GM21786 (cell line): ENCODE measurements around the gene ORAI2.

Experiments used
- ATAC-seq: cut with Tn5 transposase; IDR thresholded peaks from one replicate; pipeline ENCODE4 v1.9.1; 2021; ENCODE audit not compliant: unreplicated experiment

ORAI2 gene

DNA sequence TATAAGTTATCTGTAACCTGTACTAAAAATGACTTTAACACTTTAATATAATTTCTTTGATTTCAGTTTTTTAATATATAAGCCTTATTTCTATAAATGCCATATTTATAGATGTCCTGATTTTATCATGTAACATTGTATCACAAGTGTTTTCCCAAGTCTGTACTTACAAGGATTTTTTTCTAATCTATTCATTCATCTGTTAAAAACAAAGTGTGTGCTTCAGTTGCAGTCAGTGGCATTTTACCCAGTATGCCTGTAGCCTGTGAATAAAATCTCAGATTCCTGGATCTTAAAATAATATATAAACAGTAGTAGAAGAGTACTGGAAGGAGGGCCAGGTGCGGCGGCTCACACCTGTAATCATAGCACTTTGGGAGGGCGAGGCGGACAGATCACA, 19.8 kb upstream of the ORAI2 start:
- no peak for ATAC-seq

DNA sequence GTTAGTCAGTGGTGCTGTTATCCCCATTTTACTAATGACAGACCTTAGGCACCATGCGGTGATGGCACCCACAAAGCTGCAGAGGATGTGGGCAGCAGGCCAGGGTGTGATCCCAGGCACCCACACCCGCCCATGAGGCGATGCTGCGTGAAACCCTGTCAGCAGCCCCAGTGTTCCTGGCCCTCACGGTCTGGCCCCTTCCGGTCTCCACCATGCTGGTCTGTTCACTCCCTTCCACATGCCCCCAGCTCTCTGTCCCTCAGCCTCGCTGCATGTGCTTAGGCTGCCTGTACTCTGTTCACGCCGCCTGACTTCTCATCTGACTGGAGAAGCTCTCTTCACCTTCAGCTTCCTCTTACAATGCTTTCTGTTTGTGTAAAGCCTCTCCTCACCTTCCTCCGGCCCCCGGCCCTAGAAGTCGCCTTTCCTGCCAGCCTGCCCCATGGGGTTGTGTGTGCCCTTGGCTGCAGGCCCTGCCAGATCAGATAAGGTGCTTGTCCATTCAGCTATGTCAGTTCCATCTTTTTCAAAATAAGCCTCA, 17.6 kb upstream of the ORAI2 start:
- no peak for ATAC-seq

DNA sequence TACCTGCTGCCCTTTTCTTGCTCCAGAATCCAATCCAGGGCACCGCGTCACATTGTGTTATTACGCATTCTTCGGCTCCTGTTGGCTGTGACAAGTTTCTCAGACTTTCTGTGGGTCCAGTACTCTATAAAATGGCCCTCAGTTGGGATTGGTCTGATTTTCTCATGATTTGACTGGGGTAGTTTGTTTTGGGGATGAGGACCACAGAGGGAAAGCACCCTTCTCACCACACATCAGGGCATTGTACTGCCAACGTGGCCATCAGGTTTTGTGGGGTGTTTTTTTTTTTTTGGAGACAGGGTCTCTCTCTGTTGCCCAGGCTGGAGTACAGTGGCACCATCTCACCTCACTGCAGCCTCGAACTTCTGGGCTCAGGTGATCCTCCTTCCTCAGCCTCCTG, 17.0 kb upstream of the ORAI2 start:
- ATAC-seq, result no peak

DNA sequence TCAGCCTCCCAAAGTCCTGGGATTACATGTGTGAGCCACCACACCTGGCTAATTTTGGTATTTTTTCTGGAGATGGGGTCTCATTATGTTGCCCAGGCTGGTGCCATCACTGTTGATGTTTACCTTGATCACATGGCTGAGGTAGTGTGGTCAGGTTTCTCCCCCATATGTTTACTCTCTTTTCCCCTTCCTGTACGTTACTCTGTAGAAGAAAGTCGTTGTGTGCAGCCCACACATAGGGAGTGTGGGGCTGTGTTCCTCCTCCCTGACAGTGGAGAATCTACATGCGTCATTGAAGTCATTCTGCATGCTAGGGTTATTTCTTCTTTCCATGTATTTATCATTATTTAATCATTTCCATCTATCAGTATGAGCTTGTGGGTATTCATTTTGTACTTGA, 16.3 kb upstream of the ORAI2 start:
- ATAC-seq, result no peak

DNA sequence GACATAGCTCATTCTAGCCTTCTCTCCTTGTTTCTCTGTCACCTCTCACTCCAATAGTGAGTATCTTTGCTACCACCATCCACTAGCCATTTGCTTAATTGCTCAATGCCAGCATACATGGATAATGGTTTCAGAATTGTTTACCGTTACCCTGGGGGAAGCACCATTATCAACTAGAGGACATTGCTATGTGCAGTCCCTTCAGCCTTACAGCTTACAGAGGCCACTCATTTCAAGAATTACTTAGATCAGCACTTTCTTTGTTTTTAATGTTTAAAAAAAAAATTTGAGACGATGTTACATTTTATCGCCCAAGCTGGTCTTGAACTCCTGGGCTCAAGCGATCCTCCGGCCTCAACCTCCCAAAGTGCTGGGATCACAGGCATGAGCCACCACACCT, 14.8 kb upstream of the ORAI2 start:
- no peak for ATAC-seq

DNA sequence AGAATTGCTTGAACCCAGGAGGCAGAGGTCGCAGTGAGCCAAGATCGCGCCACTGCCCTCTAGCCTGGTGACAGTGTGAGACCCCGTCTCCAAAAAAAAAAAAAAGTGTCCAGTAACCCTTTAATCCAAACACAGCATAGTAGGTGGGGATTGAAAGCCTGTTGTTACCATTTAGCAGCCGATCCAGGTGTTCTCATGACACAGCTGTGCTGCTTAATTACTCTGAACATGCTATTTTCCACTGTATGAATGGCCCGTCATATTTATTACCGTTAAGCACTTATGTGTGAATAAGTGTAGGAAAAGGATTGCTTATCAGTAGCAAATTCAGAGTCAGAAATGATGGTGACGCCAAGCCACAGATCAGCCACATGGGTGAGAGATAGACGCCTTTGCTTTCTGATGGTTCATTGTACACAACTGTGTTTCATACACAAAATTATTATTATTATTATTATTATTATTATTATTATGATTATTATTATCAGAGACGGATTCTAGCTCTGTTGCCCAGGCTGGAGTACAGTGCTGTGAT, 11.6 kb upstream of the ORAI2 start:
- no peak for ATAC-seq

DNA sequence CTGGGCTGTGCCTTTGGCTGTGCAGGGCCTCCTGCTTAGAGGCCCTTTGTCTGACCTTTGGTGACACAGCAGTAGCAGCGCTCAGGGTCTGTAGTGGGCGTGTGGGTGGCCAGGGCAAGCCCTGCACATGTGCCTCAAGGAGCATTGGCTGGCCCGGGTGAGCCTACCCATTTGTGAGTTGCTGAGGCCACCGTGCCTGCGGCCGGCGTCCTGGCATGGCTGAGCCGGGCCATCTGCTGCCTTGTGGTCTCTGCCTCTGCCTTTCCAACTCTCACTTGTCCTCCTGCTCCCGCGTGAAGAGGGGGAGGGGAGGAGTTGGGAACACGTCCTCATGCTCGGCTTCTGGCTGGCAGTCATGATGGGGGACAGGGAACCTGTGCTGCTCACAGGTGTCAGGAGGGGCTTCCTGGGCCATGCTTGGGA, 9.2 kb upstream of the ORAI2 start:
- no peak for ATAC-seq

DNA sequence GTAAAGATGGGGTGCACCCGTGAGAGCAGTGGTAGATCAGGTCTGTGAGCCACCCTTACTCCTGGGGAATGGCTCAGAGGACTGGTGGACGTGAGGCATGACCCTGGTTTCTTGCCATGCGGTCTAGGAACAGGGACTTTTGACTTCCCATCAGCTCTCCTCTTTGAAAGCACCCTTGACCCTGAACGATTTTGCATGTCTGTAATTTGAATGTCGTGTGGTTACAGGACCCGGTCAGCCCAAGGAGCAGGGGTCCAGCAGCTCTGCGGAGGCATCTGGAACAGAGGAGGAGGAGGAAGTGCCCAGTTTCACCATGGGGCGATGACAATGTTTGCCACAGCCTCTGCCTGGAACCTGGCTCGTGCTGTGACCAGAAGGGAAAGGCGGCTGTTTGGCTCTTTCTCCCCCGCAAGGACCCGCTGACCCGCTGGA, 8.6 kb upstream of the ORAI2 start:
- peak; percentile 30 for ATAC-seq

DNA sequence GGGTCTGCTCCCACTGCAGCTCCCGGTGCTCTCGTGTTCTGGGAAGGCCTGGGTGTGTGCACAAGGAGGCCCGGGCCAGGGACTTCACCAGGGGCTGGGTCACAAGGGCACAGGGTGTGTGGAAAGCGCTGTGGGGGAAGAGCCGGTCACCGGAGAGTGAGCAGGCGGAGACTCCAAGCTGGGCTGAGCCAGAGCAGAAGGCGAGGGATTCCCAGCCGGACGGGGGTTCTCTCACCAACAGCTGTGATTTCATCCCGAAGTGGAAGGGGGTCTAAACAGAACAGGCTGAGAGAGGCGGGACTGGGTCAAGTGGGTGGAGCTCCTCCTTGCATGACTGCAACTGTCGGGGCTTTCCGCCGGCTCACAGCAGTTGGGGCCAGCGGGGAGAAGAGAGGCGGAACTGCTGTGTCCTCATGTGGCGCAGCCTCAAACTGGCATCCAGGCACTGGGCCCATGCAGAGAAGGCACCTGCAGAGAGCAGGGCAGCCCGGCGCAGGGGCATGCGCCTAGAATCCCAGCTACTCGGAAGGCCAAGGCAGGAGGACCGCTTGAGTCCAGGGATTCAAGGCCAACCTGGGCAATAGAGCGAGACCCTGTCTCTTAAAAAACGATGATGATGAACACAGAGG, 7.6 kb upstream of the ORAI2 start:
- peak; percentile 60 for ATAC-seq

DNA sequence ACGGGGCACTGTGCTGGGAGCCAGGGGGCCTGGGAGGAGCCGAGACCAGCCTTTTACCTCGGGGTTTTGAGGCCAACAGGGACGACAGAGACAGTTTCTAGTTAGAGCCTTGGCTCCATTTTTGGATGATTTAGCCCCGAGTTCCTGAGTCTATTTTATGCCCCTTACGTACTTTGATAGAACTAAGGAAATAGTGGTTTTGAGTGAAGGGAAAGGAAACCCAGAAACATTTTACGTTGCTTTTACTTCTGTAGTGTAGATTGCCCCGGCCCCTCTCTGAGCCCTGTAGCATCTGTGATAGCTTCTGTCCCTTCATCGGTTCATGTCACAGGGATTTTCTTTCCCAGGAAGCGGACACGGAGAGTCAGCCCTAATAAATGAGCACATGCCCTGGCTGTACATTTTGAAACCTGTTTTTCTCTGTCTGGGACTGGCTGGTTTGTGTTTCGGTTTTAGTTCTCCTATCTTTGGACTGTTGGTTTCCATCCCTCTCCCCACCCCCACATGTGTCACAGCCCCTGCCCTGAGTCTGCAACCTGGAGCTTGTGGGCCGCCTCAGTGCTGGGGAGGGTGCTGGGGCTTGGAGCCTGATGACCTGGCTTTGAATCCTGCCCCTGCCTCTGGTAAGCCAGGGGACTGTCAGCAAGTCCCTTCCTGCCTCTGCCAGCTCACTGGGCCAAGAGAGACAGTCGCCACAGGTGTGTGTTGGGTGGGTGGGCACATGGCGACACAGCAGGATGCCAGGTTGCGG, 6.9 kb upstream of the ORAI2 start:
- peak; percentile 58 for ATAC-seq

DNA sequence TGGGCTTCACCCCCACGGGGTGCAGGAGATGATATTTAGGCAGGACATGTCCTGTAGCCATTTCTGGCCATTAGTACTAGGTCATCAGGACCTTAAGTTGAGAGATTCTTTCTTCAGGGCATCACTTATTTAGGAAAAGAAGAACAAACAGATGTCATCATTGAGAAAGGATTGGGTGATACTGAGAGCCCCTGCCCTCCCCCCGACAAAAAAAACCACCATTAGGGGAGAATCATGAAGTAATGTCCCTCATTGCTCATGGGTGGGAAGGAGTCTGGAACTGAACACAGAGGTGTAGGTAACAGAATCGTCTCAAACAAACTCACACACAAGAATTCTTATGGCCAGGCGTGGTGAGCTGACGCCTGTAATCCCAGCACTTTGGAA, 6.4 kb upstream of the ORAI2 start:
- no peak for ATAC-seq

DNA sequence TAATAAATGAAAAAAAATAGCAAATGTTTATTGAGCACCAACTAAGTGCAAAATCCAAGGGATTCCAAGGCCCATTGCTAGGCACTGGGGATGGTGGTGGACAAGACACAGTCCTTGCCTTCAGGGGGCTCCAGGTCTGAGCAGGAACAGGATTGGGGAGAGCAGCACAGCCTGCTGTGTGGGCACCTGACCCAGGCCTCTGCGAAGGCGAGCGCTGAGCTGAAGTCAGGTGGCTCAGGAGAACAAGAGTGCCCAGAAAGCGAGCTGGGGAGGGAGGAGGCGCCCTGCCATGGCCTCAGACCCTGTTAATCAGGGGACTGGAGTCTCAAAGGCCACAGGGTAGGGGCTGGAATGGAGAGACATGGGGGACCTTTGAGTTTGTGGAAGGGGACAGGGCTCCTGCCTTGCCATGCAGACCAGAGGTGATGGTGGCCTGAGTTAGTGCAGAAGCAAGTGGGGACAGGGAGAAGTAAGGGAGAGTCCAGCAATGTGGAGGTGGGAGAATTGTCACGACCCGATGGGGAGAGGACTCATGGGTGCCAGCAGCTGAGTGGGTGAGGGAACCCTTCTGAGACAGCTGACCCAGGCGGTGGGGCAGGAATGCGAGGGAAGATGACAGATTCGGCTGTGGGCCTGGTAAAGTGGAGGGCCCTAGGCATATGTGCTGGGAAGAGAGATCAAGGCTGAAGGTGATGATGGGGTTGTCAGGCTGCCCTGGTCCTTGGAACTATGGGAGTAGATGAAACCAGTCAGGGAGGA, 4.1 kb upstream of the ORAI2 start:
- ATAC-seq, result no peak

DNA sequence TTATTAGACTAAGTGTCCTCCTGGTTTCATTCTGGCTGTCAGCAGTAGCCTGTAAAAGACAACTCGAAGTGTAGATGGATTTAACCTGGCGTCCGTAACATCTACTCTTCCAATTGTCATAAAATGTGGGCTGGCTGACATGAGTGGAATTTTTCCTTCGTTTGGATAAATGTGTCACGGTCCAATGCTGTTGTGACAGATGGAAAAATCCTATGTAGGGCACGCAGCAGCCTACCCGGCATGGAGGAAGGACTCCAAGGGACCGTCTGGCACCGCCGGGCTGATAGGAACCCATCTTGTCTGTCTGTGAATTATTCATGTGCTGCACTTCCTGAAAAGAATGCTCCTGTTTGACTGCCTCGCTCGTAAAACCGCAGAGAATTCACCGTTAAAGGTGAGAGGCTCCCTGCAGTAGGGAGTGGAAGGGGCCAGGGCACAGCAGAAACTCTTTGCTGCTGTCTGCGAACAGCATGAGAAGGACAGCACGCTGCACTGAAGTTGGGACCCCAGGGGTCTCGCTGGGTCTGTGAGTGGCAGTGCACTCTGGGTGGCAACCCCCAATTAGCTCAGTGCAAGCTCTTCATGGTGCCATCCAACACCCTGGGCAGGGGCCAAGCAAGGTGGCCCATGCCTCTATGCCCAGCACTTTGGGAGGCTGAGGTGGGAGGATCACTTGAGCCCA, 1.6 kb upstream of the ORAI2 start:
- ATAC-seq, result peak; percentile 35

DNA sequence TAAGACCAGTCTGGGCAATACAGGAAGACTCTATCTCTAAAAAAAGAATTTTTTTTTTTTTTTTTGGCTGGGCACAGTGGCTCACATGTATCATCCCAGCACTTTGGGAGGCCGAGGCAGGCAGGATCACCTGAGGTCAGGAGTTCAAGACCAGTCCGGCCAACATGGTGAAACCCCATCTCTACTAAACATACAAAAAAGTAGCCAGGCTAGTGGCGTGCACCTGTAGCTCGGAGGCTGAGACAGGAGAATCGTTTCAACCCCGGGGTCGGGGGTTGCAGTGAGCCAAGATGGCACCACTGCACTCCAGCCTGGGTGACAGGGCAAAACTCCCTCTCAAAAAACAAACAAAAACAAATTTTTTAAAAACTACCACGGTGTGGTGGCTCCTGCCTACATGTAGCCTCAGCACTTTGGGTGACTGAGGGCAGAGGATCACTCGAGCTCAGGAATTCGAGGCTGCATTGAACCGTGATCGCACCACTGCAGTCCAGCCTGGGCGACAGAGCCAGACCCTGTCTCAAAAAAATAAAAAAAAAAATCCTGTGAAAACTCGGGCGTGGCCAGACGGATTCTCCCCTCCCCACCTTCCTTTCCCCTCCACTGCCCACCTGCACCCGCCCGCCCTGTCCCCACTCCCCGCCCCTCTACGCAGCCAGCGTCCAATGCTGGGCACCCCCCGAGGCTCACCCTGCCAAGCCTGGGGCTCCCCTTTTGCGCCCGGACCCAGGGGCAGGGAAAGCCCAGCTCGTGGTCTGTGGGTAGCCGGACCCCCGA, 745 bp upstream of the ORAI2 start:
- ATAC-seq, result peak; percentile 24

DNA sequence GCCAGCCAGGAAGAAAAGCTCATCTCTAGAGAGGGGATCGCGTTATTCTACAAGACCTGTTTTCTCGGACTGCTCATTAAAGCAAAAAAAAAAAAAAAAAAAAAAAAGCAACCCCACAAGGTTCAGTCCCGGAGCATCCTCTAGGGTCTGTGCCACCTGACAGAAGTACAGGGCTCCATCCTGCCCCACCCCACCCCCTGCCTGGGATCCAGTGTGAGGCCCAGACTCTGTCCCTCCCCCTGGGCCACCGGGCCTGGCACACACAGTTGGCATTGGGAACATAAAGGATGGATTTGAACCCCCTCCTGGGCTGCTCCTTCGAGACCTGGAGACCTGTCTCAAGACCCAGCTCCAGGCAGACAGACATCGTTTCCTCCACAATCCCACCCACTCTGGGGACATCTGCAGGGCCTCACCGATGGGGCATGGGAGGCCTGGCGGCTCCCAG, 688 bp downstream of the ORAI2 start:
- no peak for ATAC-seq

DNA sequence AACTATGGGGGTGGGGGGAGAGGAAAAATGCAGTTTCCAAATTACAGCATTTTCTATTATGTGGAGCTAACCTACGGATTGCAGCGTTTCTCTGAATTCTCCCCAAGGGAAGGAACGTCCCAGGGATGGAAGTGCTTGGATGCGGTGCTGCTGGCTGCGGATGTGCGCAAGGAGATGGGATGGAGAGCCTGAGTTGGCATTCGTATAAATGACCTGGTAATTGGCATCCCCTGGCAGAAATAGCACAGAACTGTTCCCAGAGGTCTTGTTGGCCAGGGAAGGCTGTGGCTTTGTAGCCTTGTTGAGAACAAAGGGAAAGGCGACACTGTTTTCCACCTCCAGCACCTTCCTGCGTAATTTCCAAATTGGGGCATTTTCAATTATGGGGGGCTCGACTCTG, 2.7 kb downstream of the ORAI2 start:
- no peak for ATAC-seq

DNA sequence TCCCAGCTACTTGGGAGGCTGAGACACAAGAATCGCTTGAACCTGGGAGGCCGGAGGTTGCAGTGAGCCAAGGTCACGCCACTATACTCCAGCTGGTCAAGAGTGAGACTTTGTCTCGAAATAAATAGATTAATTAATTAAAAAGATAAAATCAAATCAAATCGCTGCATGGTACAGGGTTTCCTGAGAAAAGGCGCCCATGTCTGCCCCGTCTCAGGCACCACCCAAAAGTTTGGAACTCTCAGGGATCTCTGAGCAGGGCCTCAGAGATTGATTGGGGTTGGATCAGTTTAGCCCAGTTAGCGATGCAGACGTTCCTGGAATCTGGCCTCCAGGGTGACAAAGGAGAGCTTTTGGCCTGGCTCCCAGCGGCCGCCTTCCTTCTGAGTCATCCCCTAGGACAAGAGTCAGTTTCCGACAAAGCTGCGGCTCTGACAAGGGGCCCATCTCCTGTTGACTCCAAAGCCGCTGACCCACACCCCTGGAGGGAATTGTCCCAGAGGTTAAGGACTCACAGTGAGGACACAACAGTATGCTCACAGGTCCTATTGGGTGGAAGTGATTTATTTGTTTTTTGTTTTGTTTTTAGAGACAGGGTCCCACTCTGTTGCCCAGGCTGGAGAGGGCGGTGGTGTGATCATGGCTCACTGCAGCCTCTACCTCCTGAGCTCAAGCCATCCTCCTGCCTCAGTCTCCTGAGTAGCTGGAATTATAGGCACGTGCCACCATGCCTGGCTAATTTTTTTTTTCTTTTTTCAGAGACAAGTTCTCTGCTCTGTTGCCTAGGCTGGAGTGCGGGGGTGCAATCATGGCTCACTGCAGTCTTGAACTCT, 6.8 kb downstream of the ORAI2 start:
- no peak for ATAC-seq

DNA sequence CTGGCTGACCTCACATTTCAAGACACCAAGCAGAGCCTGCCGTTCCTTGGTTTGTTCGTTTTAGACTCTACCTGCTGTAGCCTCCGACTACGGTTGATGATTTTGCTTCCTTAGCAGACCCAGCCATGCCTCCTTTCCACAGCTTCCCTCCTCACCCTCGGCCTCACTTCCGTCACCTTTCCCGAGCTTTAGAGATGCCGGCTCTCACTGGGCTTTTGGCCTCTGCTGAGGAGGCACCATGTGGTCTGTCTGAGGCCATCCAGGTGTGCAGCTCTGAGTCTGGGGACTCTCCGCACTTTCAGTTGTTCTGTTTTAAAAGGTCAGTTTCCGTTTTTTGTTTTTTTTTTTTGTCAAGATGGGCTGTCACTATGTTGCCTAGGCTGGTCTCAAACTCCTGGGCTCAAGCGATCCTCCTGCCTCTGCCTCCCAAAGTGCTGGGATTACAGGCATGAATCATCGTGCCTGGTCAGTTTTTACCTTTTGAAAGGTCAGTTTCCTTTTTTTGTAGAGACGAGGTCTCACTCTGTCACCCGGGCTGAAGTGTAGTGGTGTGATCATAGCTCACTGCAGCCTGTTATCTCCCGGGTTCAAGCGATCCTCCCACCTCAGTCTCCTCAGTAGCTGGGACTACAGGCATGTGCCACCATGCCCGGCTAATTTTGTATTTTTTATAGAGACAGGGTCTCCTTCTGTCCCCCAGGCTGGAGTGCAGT, 11.7 kb downstream of the ORAI2 start:
- peak; percentile 44 for ATAC-seq

DNA sequence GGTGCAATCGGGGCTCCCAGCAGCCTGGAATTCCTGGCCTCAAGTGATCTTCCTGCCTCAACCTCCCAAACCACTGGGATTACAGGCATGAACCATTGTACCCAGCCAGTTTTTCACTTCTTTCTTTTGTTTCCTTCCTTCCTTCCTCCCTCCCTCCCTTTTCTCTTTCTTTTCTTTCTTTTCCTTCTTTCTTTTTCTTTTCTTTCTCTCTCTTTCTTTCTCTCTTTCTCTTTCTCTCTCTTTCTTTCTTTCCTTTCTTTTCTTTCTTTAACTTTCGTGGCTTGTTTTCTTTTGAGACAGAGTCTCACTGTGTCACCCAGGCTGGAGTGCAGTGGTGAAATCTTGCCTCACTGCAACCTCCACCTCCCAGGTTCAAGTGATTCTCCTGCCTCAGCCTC, 12.3 kb downstream of the ORAI2 start:
- ATAC-seq, result no peak
